CD4-positive, alpha-beta T cell treated with Interferon alpha-2 for 1 hour (primary cell): ENCODE measurements around the gene SIX2.

Experiments used
- DNase-seq, 2 donors: peaks; one replicate each; pipeline ENCODE4 v3.0.0-alpha.2; 2020 to 2022

The SIX2 gene

GRCh38 chr2:45000921-45001868 is 8.1 kb downstream of the SIX2 start:
- no peak for DNase-seq

DNA sequence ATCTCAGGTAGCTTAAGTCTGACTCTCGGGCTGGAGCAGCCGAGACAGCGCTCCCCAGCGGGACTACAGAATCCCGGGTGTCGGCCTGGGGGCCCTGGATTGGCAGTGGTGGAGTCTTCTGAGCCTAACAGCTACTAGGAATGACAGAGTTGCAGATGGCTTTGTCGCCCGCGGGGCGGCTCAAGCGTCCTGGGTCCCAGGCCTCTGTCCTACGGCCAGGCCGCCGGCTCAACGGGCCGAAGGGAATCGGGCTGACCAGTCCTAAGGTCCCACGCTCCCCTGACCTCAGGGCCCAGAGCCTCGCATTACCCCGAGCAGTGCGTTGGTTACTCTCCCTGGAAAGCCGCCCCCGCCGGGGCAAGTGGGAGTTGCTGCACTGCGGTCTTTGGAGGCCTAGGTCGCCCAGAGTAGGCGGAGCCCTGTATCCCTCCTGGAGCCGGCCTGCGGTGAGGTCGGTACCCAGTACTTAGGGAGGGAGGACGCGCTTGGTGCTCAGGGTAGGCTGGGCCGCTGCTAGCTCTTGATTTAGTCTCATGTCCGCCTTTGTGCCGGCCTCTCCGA is 8.8 kb downstream of the SIX2 start:
- DNase-seq = no peak

DNA sequence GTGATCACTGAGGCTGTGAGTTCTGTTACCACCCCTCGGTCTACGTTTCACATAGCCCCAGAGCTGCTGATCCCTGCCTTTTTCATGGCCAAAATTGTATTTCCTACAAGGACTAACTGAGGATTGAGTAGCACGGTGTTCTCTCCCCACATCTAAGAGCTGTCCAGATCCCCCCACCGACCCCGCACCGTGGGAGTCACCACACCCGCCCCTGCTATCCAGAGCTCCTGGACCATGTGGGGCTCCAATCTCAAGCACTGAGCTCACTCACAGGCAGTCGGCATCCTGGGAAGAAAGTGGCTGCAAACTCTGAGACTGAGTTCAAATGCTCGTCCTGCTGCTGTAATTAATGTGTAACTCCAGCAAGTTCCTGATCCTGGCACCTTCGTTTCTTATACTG is 9.7 kb downstream of the SIX2 start:
- no peak for DNase-seq

GRCh38 chr2:44997963-44998362 is 11.3 kb downstream of the SIX2 start:
- DNase-seq = no peak

- no peak for DNase-seq
Measured at GRCh38 chr2:44996356-44996755, 12.9 kb downstream of the SIX2 start.

- no peak for DNase-seq
Measured at GRCh38 chr2:44994377-44994776, 14.9 kb downstream of the SIX2 start.

- DNase-seq = no peak
Measured at GRCh38 chr2:44989176-44989575, 20.1 kb downstream of the SIX2 start.

GRCh38 chr2:44983836-44984604 is 25.2 kb downstream of the SIX2 start:
- DNase-seq = no peak

- peak; percentile 44 to 60 for DNase-seq
Measured at GRCh38 chr2:44981714-44982108, 27.5 kb downstream of the SIX2 start.

- DNase-seq = no peak
Measured at GRCh38 chr2:44980751-44981713, 28.2 kb downstream of the SIX2 start.

DNA sequence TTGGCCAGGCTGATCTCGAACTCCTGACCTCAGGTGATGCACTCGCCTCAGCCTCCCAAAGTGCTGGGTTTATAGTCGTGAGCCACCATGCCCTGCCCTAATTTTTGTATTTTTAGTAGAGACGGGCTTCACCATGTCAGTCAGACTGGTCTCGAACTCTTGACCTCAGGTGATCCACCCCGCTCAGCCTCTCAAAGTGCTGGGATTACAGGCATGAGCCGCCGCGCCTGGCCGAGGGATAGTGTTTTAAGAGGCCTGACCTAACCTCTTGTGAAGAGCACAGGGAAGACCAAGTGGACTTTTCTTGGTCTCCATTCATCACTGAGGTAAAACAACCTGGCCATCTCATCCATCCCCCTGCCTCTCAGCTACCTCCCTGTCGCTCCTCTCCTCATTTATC is 29.7 kb downstream of the SIX2 start:
- DNase-seq = no peak

DNA sequence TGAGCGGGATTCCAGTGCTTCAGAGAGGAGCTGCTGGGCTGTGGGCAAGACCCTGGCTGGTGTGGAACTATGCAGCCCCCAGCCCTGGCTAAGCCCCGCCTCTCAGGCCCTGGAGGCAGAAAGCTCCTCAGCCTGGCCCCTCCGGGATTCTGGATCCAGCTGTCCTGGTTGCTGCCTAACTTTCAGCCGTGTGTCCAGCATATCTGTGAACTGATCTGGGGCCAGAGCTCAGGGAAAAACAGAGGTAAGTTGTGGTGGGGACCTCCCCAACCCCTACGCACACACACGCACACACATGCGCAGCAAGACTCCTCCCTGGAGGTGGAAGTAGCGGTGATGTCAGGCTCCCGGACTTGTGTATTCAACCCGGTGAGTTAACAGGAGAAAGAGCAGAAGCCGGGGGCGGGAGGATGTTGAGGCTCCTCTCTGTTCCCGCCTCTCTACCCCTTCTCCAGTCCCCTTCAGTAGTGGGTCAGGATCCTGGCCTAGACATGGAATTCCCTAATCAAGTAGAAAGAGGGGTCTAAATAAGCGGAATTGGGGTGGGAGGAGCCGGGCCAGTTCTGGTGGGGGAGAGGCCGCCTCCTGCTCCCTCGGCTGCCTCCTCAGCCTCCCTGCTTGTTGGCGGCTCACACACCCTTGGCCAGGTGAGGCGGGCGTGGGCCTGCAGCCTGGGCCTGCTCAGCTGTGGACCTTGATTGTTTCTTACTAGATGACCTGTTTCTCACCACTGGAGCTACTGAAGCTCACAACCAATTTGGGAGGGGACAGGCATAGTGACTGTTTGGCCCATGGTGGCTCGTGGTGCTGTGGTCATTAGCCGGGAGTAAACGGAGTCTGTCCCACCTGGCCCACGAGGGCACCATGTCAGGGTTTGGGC is 33.4 kb downstream of the SIX2 start:
- DNase-seq = no peak

DNA sequence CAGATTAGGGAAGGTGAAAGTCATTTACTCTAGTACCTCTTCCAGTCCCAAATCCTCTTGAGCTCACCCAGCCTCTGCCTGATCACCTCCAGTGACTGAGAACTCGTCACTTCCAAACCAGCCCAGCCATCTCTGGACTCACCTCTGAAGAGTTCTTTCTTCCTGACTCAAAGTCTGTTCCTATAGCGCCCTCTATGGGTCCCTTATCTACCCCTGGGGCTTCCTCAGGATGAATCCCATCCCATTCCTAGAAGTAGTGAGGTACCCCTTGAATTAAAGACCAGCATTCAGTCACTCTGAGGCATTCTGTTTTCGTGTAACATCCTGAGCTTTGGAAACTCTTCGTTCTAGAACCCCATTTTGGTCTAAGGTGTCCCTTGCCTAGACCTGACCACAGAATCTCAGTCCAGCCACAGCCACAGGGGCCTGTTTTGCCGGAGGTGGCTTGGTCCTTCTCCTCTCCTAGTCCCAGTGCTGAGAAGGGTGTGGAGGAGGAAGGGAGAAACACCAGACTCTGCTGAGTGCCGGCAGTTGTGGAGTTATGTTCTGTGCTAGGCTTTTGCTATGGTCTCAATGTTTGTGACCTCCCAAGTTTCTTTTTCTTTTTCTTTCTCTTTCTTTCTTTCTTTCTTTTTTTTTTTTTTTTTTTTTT is 35.1 kb downstream of the SIX2 start:
- no peak for DNase-seq

DNA sequence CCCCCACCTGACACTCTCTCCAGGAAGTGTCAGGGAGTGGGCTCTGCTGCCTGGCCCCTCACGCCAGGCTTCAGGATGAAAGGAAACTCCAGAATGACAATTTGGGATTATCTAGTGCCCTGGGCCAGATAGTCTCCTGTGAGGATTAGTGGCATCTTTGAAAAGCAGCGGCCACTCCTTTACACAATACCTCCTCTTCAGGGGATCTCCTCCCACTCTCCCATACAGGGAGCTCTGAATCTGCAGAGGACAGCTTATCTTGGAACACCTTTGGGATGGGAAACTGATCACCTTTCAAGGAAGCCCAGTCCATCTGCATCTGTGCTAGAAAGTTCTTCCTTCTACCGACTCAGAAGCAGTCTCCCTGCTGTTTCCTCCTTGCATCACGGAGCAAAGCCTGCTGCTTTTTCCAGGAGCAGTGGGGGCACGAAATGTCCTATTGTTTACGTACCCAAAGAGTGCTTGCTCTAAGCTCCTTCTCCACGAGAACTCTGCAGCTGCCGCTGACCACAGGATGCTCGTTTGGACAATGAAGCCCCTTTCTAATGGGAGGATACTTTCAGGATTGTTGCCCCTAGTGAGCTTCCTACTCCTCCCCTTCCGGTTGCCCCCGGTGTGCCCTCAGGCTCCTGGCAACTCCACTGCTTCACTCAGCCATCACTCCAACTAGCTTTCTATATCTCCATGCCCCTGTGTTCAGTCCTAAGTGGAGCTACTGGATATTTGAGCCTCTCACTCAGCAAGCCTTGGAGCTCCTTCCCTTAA is 36.3 kb downstream of the SIX2 start:
- no peak for DNase-seq

- DNase-seq = no peak
Measured at GRCh38 chr2:44970846-44971450, 38.3 kb downstream of the SIX2 start.

- DNase-seq = no peak
Measured at GRCh38 chr2:44969936-44970335, 39.3 kb downstream of the SIX2 start.

DNA sequence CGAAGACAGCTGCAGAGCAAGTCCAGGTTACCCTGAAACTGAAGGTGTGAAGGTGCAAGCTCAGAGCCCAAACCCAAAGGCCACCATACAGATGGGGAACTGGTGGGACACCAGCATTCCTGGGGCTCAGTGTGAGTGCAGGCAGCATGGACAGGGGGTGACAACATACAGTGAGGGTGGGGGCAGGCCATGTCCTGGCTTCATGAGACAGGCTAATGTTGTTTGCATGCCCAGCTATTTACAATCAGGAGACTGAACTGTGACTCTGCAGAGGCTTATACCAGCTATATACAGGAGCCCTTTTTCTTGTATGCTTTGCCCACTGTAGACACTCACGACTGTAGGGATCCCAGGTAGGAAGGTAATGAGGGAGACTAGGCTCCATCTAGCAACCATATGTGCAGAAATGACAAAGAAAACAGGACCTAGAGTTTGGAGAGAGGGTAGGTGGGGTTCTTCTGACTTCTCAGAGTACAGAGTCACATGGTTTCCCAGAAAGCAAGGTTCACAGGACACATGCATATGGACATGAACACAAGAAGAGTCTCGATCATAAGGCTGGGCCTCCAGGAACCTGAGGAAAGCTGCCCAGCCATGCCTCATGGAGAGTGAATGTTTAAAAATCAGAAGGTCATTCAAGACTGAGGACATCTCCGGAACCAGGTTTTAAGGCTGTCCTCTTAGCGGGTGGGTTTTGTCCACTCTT is 41.4 kb downstream of the SIX2 start:
- no peak for DNase-seq

DNA sequence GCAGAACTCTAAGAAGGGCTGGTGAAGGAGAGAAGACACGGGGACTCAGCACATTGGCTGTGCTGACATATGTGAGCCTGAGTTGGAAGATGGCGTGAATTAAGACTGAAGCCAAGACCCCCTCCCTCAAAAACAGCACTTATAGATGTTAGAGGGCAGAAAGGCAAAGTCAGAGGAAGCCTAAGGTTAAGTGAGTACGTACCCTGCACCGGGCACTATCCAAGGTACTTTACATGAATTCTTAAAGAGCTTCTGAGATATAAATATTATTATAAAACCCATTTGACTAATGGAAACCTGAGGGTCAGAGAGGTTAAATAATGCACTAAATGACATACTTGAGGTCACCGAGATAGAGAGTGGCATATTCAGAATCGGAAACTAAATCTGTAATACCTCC is 42.2 kb downstream of the SIX2 start:
- no peak for DNase-seq

DNA sequence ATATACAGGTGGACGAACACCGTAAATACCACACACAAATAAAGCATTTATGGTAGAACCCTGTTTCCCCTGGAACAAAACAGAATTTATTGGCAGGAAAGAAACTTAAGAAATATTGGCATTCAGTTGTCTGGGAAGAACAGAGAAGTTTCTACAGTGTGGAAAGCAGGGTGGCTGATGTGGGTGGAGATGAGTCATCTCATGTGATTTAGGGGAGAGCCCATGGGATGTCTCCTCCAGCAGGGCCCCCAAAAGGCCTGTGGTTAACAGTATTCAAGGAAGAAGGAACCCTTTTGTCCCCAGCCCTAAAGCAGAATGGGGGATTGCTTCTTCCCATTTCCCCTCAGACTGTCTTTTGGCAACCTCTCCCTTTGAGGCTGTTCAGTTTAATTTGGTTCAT is 43.6 kb downstream of the SIX2 start:
- no peak for DNase-seq
